ENCODE results near the gene DEXI. TPM values are rescaled to one million over a fixed set of nuclear protein-coding genes. Genes with fewer than 3 reads are reported as not detected.

Gene DEXI
- total and polyA plus RNA-seq, 2 of the 4 experiments (the other 2 are of a cell fraction) = 43.7 to 63.6 TPM

DNA sequence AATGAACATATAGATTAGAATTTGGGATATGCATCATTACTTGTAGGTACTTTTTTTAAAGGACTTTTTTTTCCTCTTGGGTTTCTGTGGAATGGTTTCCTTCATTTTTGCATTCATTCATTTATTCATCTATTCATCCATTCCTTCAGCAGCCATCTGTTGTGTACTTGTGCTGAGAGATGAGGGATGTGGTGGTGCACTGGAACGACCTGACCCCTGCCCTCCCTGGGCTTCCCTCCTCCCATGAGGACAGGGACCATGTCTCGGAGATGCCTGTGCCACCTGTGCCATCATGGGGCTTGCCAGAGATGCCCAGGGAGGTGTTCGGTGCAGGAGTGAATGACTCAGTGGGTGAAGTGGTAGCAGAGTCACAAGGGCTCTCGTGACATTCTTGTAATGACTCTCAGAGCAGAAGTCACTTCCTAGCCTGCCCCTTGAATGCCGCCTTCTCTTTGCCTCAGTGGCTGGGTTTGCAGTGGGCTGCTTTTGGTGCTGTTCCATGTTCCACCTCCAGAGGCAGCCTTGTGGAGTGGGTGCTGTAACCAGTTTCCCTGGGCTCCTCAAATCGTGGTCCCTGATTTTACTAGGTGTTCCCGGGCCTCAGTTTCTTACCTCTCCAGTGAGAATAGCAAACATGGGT, 46.0 kb upstream of the DEXI start:
- TF ChIP-seq SMC3 (IDR thresholded peaks at IDR 0.05; ENCODE audit: low read depth, low read length) (no peak), RAD21 (IDR thresholded peaks at IDR 0.05; ENCODE audit: low read length) (peak; percentile 19; the same call in 1 of the 2 replicates)
- TF ChIP-seq, protein P1, sequence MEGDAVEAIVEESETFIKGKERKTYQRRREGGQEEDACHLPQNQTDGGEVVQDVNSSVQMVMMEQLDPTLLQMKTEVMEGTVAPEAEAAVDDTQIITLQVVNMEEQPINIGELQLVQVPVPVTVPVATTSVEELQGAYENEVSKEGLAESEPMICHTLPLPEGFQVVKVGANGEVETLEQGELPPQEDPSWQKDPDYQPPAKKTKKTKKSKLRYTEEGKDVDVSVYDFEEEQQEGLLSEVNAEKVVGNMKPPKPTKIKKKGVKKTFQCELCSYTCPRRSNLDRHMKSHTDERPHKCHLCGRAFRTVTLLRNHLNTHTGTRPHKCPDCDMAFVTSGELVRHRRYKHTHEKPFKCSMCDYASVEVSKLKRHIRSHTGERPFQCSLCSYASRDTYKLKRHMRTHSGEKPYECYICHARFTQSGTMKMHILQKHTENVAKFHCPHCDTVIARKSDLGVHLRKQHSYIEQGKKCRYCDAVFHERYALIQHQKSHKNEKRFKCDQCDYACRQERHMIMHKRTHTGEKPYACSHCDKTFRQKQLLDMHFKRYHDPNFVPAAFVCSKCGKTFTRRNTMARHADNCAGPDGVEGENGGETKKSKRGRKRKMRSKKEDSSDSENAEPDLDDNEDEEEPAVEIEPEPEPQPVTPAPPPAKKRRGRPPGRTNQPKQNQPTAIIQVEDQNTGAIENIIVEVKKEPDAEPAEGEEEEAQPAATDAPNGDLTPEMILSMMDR (conservative IDR thresholded peaks at IDR 0.05; ENCODE audit: low read depth, low read length) = peak; percentile 28; the same call in 1 of the 2 replicates
- Histone ChIP-seq H3K27me3 (ENCODE audit: control insufficient read depth, insufficient read depth, low read length) (no peaks in the 10 kb centered on the region), H4K20me1 (ENCODE audit: insufficient read depth, low read length) (peaks cover 6% of the 10 kb centered on the region), H2AK9ac (replicated peaks; ENCODE audit: low read depth, low read length, poor library complexity) (no peak overlapping the region), H3K36me3 (ENCODE audit: control insufficient read depth, insufficient read depth, low read length) (peaks cover 4% of the 10 kb centered on the region), H3K4me3 (ENCODE audit: insufficient read depth, low read depth, low read length) (no peak overlapping the region), H4K91ac (ENCODE audit: insufficient read depth, low read depth, low read length) (peak overlapping the region; percentile 54), H2AK5ac (ENCODE audit: low read depth, low read length) (peak overlapping the region; percentile 88), H2BK15ac (ENCODE audit: low read depth, low read length) (peak overlapping the region; percentile 93; the same call in 2 of the 3 replicates), H4K5ac (ENCODE audit: low read depth, low read length) (peak overlapping the region; percentile 51), H3K18ac (ENCODE audit: low read depth, low read length) (peak overlapping the region; percentile 1), H2BK5ac (ENCODE audit: low read depth, low read length, poor library complexity, severe bottlenecking) (no peak overlapping the region), H3K4me1 (ENCODE audit: control insufficient read depth, insufficient read depth, low read length) (peaks cover 33% of the 10 kb centered on the region), H2BK120ac (ENCODE audit: low read depth, low read length) (peak overlapping the region; percentile 98), H3K79me1 (ENCODE audit: low read depth in 1 of 2, low read length in 2 of 2) (peaks cover 15 to 60% of the 10 kb centered on the region in 2 experiments; a peak in 3 of 4 replicates), H3K23ac (ENCODE audit: low read depth, low read length) (no peak overlapping the region), H3K56ac (ENCODE audit: extremely low read depth, insufficient read depth, low read length) (no peak overlapping the region), H3K9me1 (ENCODE audit: insufficient read depth, low read length) (peaks cover 40% of the 10 kb centered on the region), H3K14ac (replicated peaks; ENCODE audit: low read depth, low read length) (peak overlapping the region; percentile 48; the same call in 1 of the 2 replicates), H3K9ac (ENCODE audit: low read depth, low read length) (no peak overlapping the region), H3K9me3 (ENCODE audit: control insufficient read depth, insufficient read depth, low read length) (no peaks in the 10 kb centered on the region), H3K4me2 (ENCODE audit: low read depth, low read length) (no peak overlapping the region), H4K8ac (ENCODE audit: low read depth in 2 of 2, low read length in 2 of 2) (peak overlapping the region in 1 of 2 experiments; percentile 28; a peak in 1 of 4 replicates), H2AFZ (replicated peaks; ENCODE audit: low read length, poor library complexity) (no peak overlapping the region), H3K4ac (ENCODE audit: low read depth, low read length) (peak overlapping the region; percentile 51), H3K27ac (ENCODE audit: insufficient read depth, low read length) (no peak overlapping the region), H2BK20ac (ENCODE audit: low read depth, low read length) (peak overlapping the region; percentile 79; the same call in 1 of the 2 replicates)
- CTCF ChIA-PET = no interaction called here
- no peak for ATAC-seq (ENCODE audit: low read depth)
- in situ Hi-C loops (cut with MboI; ENCODE audit: low sequenced_read_pairs) (loop anchor here (10.0 kb wide), 1 partner anchor 107 kb away; no protein-coding TSS in a partner anchor), intact Hi-C loops (cut with micrococcal nuclease) (no loop called here), dilution Hi-C loops (cut with HindIII; ENCODE audit: low sequenced_read_pairs, unreplicated experiment) (no loop called here)
- no TSS peak for BruUV-seq (replicated peaks)
- DNase-seq = no peak
- POLR2A ChIA-PET (ENCODE audit: unreplicated experiment) = no interaction called here
- 83% methylated on average over 2 of the region's 7 CpGs; no CpG with 5 or more reads in 1 of the 2 experiments for WGBS, 2 experiments (ENCODE audit: extremely low coverage in 2 of 2, insufficient read length in 1 of 2)
